Endodermal cell (in vitro differentiated cells): ENCODE data around the gene HCFC1. TPM values are rescaled to one million over a fixed set of nuclear protein-coding genes. Genes with fewer than 3 reads are reported as not detected.

Experiments
- DNase-seq: peaks from one replicate; pipeline ENCODE4 v3.0.0-alpha.2; 2017
- H3K27ac ChIP-seq: 2 replicates; pipeline ENCODE4 v1.5.1; 2013; ENCODE audit warnings: mild to moderate bottlenecking, low read depth, low read length, moderate library complexity
- H3K27me3 ChIP-seq: 2 replicates; pipeline ENCODE4 v1.6.1; 2013; ENCODE audit warnings: mild to moderate bottlenecking, low read length, moderate library complexity; ENCODE audit not compliant: insufficient read depth, control insufficient read depth, poor library complexity, severe bottlenecking
- H3K36me3 ChIP-seq: 2 replicates; pipeline ENCODE4 v1.7.0; 2013; ENCODE audit warnings: mild to moderate bottlenecking, low read length, moderate library complexity; ENCODE audit not compliant: control insufficient read depth, insufficient read depth
- H3K4me1 ChIP-seq: one replicate; pipeline ENCODE4 v1.7.0; 2013; ENCODE audit warnings: low read length; ENCODE audit not compliant: control insufficient read depth, insufficient read depth
- H3K4me3 ChIP-seq: 2 replicates; pipeline ENCODE4 v1.5.1; 2013; ENCODE audit warnings: mild to moderate bottlenecking, low read length, moderate library complexity
- H3K9ac ChIP-seq: 2 replicates; pipeline ENCODE4 v1.6.1; 2013; ENCODE audit warnings: mild to moderate bottlenecking, low read length, moderate library complexity; ENCODE audit not compliant: poor library complexity, severe bottlenecking; ENCODE audit errors: extremely low read depth
- H3K9me3 ChIP-seq: 2 replicates; pipeline ENCODE4 v1.6.1; 2013; ENCODE audit warnings: mild to moderate bottlenecking, low read length, moderate library complexity; ENCODE audit not compliant: control insufficient read depth
- H3K27ac Mint-ChIP-seq: 2 replicates; pipeline ENCODE4 v1.8.0; 2020; ENCODE audit warnings: mixed read lengths
- H3K27me3 Mint-ChIP-seq: 2 replicates; pipeline ENCODE4 v1.8.0; 2021; ENCODE audit warnings: mild to moderate bottlenecking, mixed read lengths; ENCODE audit not compliant: insufficient read depth
- H3K36me3 Mint-ChIP-seq: 2 replicates; pipeline ENCODE4 v1.8.0; 2020; ENCODE audit warnings: low read depth, mixed read lengths
- H3K4me1 Mint-ChIP-seq: 2 replicates; pipeline ENCODE4 v1.8.0; 2020; ENCODE audit warnings: mixed read lengths
- H3K4me3 Mint-ChIP-seq: 2 replicates; pipeline ENCODE4 v1.8.0; 2020; ENCODE audit warnings: mild to moderate bottlenecking, moderate library complexity, mixed read lengths
- H3K9me3 Mint-ChIP-seq: 2 replicates; pipeline ENCODE4 v1.8.0; 2020; ENCODE audit warnings: mild to moderate bottlenecking, mixed read lengths
- WGBS, 2 experiments: methylation state at CpG; one replicate each; pipeline versions ENCODE4 v1.1.5 to v1.1.7; 2013; ENCODE audit warnings: missing lambda C conversion rate in 2 of 2, mixed read lengths in 1 of 2; ENCODE audit not compliant: insufficient coverage in 1 of 2, insufficient read length in 1 of 2; 5-methylcytosine and 5-hydroxymethylcytosine counted together
- total RNA-seq, 2 donors: library from RNA; stranded (reverse); fragmentation: NEBNext Ultra II Directional in 1 of 2; extraction: Animal tissue kit (Norgen Biotek cat#: 25700) in 1 of 2; gene quantifications; 2 replicates in 1 of 2; 3 replicates in 1 of 2; pipeline ENCODE4 v1.2.1, GENCODE V29; 2021
- TF ChIP-seq, protein P1 (sequence below): fragments of 200-600 bp; sonication (generic); conservative IDR thresholded peaks from 2 replicates; pipeline ENCODE4 v1.5.0; 2021; ENCODE audit warnings: antibody characterized with exemption, mild to moderate bottlenecking

The HCFC1 gene
- total RNA-seq, 2 donors from 2014 or later: 93.4 to 112 TPM

DNA sequence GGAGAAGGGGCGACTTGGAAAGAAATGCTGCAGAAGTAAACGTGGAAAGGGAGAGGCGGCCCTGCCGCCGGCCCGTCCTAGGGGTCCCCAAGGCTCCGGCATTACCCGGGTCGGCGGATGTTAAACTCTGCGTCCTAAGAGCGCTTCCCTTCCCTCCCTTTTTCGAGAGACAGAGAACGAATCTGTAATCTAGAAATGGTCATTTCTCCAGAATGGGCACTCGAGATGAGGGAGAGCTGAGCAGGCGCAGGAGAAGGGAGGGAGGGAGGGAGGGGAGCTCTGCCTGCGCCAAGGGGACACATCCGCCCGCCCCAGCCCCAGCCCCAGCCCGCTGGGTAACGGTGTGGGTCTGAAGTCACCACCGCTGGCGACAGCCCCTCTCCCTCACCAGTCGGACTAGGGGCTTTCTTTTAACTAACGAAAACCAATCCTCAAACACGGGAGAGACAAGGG, 1.7 kb downstream of the HCFC1 start:
- H3K4me1 Mint-ChIP-seq: peaks cover 47% of the 10 kb centered on the region
- no peak for DNase-seq
- Histone ChIP-seq H3K4me1 (peaks cover 9% of the 10 kb centered on the region), H3K4me3 (peak overlapping the region; percentile 89), H3K36me3 (peaks cover 13% of the 10 kb centered on the region), H3K9me3 (no peaks in the 10 kb centered on the region), H3K9ac (peak overlapping the region; percentile 62), H3K27me3 (no peaks in the 10 kb centered on the region), H3K27ac (no peak overlapping the region)
- H3K9me3 Mint-ChIP-seq: no peaks in the 10 kb centered on the region
- 4% methylated on average over 17 of the region's 26 CpGs; no CpG with 5 or more reads in 1 of the 2 experiments for WGBS, 2 experiments
- TF ChIP-seq, protein P1, sequence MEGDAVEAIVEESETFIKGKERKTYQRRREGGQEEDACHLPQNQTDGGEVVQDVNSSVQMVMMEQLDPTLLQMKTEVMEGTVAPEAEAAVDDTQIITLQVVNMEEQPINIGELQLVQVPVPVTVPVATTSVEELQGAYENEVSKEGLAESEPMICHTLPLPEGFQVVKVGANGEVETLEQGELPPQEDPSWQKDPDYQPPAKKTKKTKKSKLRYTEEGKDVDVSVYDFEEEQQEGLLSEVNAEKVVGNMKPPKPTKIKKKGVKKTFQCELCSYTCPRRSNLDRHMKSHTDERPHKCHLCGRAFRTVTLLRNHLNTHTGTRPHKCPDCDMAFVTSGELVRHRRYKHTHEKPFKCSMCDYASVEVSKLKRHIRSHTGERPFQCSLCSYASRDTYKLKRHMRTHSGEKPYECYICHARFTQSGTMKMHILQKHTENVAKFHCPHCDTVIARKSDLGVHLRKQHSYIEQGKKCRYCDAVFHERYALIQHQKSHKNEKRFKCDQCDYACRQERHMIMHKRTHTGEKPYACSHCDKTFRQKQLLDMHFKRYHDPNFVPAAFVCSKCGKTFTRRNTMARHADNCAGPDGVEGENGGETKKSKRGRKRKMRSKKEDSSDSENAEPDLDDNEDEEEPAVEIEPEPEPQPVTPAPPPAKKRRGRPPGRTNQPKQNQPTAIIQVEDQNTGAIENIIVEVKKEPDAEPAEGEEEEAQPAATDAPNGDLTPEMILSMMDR: no peak
- peak overlapping the region; percentile 96 for H3K4me3 Mint-ChIP-seq
- H3K36me3 Mint-ChIP-seq: peaks cover 16% of the 10 kb centered on the region
- peak overlapping the region; percentile 100 for H3K27ac Mint-ChIP-seq
- H3K27me3 Mint-ChIP-seq: no peaks in the 10 kb centered on the region

DNA sequence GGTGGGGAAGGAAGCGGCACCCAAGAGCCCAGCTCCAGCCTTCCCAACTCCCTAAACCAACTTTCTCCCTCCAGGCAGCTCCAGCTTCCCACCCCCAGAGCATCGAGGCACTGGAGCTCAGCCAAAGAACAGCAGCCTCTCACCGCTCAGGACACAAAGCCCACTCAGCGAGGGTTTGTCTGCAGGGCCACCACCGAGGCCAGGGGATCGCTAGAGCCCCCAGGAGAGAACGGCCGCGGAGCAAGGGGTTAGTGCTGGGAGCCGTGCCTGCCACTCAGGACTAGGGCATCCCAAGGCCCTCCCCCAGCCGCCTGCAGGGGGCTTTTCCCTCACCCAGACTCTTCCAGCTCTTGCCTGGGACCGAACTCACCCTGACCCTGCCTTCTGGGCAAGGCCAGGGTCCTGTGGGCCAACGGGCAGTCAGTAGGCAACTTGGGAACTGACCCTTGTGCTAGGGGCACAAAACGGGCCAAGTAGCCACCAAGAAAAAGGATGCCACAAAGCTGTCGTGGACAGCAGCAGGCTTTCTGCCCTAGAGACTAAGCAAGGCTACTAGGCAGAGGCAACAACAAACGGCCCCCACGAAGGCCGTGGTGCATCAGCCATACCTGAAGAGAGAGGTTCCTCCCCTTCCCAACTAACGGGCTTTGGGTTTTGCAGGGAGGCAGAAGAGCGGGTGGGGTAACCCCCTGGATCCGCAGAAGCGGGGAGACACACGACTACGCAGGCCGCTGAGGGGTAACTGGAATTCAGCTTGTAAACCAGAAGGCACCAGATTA, 2.3 kb downstream of the HCFC1 start:
- peaks cover 41% of the 10 kb centered on the region for H3K4me1 Mint-ChIP-seq

DNA sequence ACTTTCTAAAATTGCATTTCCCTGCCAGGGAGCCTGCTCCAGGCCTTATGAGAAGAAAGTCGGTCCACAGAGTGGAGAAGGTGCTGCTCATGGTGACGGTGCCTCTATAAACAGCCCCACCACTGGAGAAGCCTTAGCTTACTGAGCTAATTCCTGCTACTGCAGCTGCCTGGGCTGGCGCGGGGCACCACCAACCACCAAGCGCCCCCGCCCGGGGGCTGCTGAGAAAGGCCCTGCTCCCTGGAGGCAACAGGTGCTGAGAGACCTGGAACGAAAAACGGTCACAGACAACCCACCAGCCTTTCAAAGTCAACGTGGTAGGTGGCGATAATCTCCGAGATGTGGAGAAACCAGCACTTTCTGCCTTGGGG, 2.9 kb downstream of the HCFC1 start:
- Histone ChIP-seq H3K9me3 (no peaks in the 10 kb centered on the region), H3K36me3 (peaks cover 13% of the 10 kb centered on the region), H3K27me3 (no peaks in the 10 kb centered on the region), H3K27ac (no peak overlapping the region), H3K9ac (peak overlapping the region; percentile 62), H3K4me1 (peaks cover 9% of the 10 kb centered on the region), H3K4me3 (peak overlapping the region; percentile 89)
- DNase-seq: no peak
- H3K27ac Mint-ChIP-seq: peak overlapping the region; percentile 89
- peaks cover 38% of the 10 kb centered on the region for H3K4me1 Mint-ChIP-seq
- H3K4me3 Mint-ChIP-seq: peak overlapping the region; percentile 96
- TF ChIP-seq, protein P1: peak; percentile 31
- 17% methylated on average over 7 of the region's 12 CpGs; no CpG with 5 or more reads in 1 of the 2 experiments for WGBS, 2 experiments
- no peaks in the 10 kb centered on the region for H3K9me3 Mint-ChIP-seq
- no peaks in the 10 kb centered on the region for H3K27me3 Mint-ChIP-seq
- H3K36me3 Mint-ChIP-seq: peaks cover 23% of the 10 kb centered on the region

More for the DNA sequence above, 2.3 kb downstream of the HCFC1 start:
- peak overlapping the region; percentile 89 for H3K4me3 ChIP-seq
- WGBS, 2 experiments: 7% methylated on average over 25 of the region's 25 CpGs; no CpG with 5 or more reads in 1 of the 2 experiments
- H3K9ac ChIP-seq: peak overlapping the region; percentile 62
- H3K36me3 ChIP-seq: peaks cover 13% of the 10 kb centered on the region
- Mint-ChIP-seq H3K27me3 (no peaks in the 10 kb centered on the region), H3K36me3 (peaks cover 18% of the 10 kb centered on the region), H3K4me3 (peak overlapping the region; percentile 96), H3K27ac (peak overlapping the region; percentile 90), H3K9me3 (no peaks in the 10 kb centered on the region)
- H3K27me3 ChIP-seq: no peaks in the 10 kb centered on the region
- H3K9me3 ChIP-seq: no peaks in the 10 kb centered on the region
- TF ChIP-seq, protein P1: peak; percentile 34
- H3K4me1 ChIP-seq: peaks cover 9% of the 10 kb centered on the region
- no peak for DNase-seq
- H3K27ac ChIP-seq: no peak overlapping the region
